ENCODE results near the gene CEP128. TPM values are rescaled to one million over a fixed set of nuclear protein-coding genes. Genes with fewer than 3 reads are reported as not detected.

The CEP128 gene
- polyA plus RNA-seq, 1 donor: 2.4 TPM

DNA sequence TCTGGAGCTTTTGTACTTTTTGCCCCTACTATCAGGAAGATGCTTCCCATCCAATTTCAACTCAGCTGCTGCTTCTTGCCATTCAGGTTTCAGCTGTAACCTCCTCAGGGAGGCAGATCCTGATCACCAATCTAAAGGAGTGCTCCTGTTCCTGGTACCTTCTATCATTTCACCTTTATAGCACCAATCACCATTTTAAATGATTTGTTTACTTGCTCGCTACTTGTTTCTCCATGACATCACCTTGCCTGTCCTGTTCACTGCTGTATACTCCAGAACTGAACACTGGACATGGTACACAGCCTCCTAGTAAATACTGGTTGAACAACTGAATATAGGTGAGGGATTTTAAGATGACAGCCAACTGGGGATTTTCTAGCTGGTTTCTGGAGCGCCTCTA is 443.0 kb downstream of the CEP128 start:
- no peaks in the 10 kb centered on the region for H3K4me1 ChIP-seq (ENCODE audit: control insufficient read depth, insufficient read depth, low read length)
- H3K36me3 ChIP-seq (ENCODE audit: control insufficient read depth, insufficient read depth, low read length): no peaks in the 10 kb centered on the region
- 100% methylated on average over 1 of the region's 2 CpGs for WGBS (ENCODE audit: insufficient coverage, low lambda C conversion rate)
- DNase-seq: no peak
- no peak overlapping the region for H3K4me3 ChIP-seq (ENCODE audit: low read length)
- no peaks in the 10 kb centered on the region for H3K9me3 ChIP-seq (ENCODE audit: control insufficient read depth, low read depth, low read length)
- H3K27ac ChIP-seq (ENCODE audit: low read length): no peak overlapping the region
- H3K27me3 ChIP-seq (ENCODE audit: control insufficient read depth, insufficient read depth, low read length): no peaks in the 10 kb centered on the region

DNA sequence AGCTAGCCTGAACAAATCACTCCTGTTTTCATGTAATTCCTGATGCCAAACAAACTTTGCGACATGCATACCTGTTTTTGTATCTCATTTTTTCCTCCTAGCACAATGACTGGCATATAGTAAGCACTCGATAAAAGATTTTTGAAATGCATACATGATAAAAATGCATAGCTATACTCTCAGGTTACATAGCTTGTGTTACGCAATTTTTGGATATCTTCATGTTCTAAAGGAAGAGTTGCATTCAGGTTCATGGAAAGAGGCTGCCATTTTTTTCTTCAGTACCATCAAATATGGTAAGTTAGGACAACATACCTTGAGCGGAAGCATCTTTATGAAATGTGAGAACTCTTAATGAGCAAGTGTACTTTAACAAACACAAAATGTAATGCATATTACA is 445.4 kb downstream of the CEP128 start:
- no peak overlapping the region for H3K4me3 ChIP-seq (ENCODE audit: low read length)
- no peaks in the 10 kb centered on the region for H3K36me3 ChIP-seq (ENCODE audit: control insufficient read depth, insufficient read depth, low read length)
- no peak for DNase-seq
- H3K9me3 ChIP-seq (ENCODE audit: control insufficient read depth, low read depth, low read length): no peaks in the 10 kb centered on the region
- no peaks in the 10 kb centered on the region for H3K4me1 ChIP-seq (ENCODE audit: control insufficient read depth, insufficient read depth, low read length)
- WGBS (ENCODE audit: insufficient coverage, low lambda C conversion rate): 100% methylated on average over 1 of the region's 4 CpGs
- no peak overlapping the region for H3K27ac ChIP-seq (ENCODE audit: low read length)
- H3K27me3 ChIP-seq (ENCODE audit: control insufficient read depth, insufficient read depth, low read length): no peaks in the 10 kb centered on the region

DNA sequence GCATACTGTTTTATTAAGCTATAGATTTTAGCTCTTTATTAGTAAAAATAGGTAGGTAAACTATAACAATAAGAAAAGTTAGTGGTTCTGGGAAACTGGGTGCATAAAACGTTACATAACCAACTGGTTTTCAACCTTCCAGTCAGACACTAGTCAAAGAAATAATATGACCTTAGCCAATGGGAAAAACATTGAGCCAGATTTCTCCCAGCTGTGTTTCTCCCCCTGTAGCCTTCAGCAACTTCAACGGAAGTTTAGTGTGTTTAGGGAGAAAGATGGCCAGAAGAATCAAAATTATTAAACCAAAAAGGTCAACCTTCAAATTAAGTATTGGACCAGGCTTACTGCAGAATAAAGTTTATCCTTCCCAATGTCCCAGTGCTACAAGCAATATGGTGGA is 446.8 kb downstream of the CEP128 start:
- Histone ChIP-seq H3K36me3 (ENCODE audit: control insufficient read depth, insufficient read depth, low read length) (no peaks in the 10 kb centered on the region), H3K4me3 (ENCODE audit: low read length) (no peak overlapping the region), H3K4me1 (ENCODE audit: control insufficient read depth, insufficient read depth, low read length) (no peaks in the 10 kb centered on the region), H3K27ac (ENCODE audit: low read length) (no peak overlapping the region), H3K9me3 (ENCODE audit: control insufficient read depth, low read depth, low read length) (no peaks in the 10 kb centered on the region), H3K27me3 (ENCODE audit: control insufficient read depth, insufficient read depth, low read length) (no peaks in the 10 kb centered on the region)
- WGBS (ENCODE audit: insufficient coverage, low lambda C conversion rate): 89% methylated on average over 1 of the region's 2 CpGs
- DNase-seq: no peak

DNA sequence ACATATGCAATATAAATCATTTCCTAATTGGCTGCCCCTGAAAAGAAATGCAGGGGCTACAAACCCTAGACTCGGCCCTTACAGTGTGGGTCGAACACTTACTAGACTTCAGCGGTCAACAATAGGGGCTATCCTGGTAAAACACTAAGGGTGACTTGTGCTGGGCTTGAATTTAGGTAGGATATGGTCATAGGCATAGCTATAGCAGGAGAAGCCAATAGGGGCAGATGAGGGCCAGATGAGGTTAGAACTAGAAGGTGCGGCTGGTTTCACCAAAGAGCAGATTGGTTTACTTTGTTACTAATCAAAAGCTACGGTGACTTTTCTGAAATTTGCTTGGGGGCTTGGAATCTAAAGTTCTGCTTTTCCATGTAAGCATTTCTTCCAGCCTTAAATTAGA is 447.9 kb downstream of the CEP128 start:
- no peaks in the 10 kb centered on the region for H3K36me3 ChIP-seq (ENCODE audit: control insufficient read depth, insufficient read depth, low read length)
- no peak for DNase-seq
- no CpG with 5 or more reads among the region's 5 CpGs for WGBS (ENCODE audit: insufficient coverage, low lambda C conversion rate)

DNA sequence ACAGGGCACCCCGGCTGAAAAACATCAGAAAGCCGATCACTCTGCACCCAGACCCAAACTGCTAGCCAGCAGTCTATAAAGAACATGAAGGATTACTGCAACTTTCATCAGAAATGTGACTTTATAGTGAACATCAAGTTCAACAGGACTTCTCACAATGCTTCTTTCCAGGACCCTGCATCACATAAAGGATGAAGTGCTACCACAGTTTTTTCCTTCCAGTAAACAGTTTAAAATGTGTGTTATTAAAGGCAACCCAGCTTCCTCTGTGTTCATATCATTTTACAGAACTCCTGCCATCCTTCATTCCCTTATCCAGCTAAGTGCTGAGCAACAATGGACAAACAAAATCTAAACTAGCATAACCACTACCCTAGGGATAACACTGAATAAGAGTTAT is 449.9 kb downstream of the CEP128 start:
- WGBS (ENCODE audit: insufficient coverage, low lambda C conversion rate): 100% methylated on average over 1 of the region's 2 CpGs
- H3K9me3 ChIP-seq (ENCODE audit: control insufficient read depth, low read depth, low read length): no peaks in the 10 kb centered on the region
- H3K27ac ChIP-seq (ENCODE audit: low read length): no peak overlapping the region
- no peaks in the 10 kb centered on the region for H3K27me3 ChIP-seq (ENCODE audit: control insufficient read depth, insufficient read depth, low read length)
- no peak overlapping the region for H3K4me3 ChIP-seq (ENCODE audit: low read length)
- no peaks in the 10 kb centered on the region for H3K36me3 ChIP-seq (ENCODE audit: control insufficient read depth, insufficient read depth, low read length)
- DNase-seq: no peak
- no peaks in the 10 kb centered on the region for H3K4me1 ChIP-seq (ENCODE audit: control insufficient read depth, insufficient read depth, low read length)

More for the DNA sequence above, 447.9 kb downstream of the CEP128 start:
- no peak overlapping the region for H3K27ac ChIP-seq (ENCODE audit: low read length)
- no peaks in the 10 kb centered on the region for H3K27me3 ChIP-seq (ENCODE audit: control insufficient read depth, insufficient read depth, low read length)
- no peaks in the 10 kb centered on the region for H3K4me1 ChIP-seq (ENCODE audit: control insufficient read depth, insufficient read depth, low read length)
- H3K4me3 ChIP-seq (ENCODE audit: low read length): no peak overlapping the region
- H3K9me3 ChIP-seq (ENCODE audit: control insufficient read depth, low read depth, low read length): no peaks in the 10 kb centered on the region

DNA sequence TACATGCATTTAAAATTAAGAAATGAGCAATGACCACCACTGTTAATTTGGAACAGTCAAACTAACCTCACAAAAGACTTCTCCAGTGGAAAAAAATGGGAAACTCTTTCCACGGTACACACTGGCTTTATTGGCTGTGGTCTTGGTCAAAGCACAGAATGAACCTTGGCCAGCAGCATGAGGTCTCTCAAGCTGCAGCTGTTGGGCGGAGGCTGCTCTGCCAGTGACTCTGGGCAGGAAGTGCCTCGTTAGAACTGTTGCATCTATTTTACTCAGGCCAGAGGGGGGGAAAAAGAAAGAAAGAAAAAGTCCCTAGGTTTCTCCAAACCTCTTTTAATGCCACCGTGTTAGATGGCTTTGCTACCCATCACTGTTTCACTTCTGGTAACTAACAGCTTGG is 450.4 kb downstream of the CEP128 start:
- no CpG with 5 or more reads among the region's 4 CpGs for WGBS (ENCODE audit: insufficient coverage, low lambda C conversion rate)
- peak; percentile 35 to 75 for DNase-seq
- Histone ChIP-seq H3K36me3 (ENCODE audit: control insufficient read depth, insufficient read depth, low read length) (no peaks in the 10 kb centered on the region), H3K9me3 (ENCODE audit: control insufficient read depth, low read depth, low read length) (no peaks in the 10 kb centered on the region), H3K4me1 (ENCODE audit: control insufficient read depth, insufficient read depth, low read length) (no peaks in the 10 kb centered on the region), H3K27ac (ENCODE audit: low read length) (no peak overlapping the region), H3K4me3 (ENCODE audit: low read length) (no peak overlapping the region), H3K27me3 (ENCODE audit: control insufficient read depth, insufficient read depth, low read length) (no peaks in the 10 kb centered on the region)

DNA sequence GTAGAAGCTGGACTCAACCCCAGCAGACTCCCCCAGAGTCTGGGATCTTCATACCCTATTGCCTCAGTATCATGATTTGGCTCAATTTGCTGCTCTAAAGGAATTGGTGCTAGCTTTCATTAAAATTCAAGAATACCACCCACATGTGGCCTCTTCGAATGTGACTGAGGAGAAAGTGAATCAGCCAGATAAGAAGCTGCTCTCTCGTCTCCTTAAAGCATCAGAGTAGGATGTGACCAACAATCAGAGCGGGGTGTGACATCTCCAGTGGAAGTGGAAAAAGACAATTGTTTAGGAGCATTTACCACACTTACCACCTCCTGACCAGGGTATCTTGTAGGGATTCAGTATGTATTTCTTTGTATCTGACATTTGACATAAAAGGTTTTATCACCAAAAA is 452.0 kb downstream of the CEP128 start:
- Histone ChIP-seq H3K4me3 (ENCODE audit: low read length) (no peak overlapping the region), H3K4me1 (ENCODE audit: control insufficient read depth, insufficient read depth, low read length) (no peaks in the 10 kb centered on the region), H3K27ac (ENCODE audit: low read length) (no peak overlapping the region), H3K27me3 (ENCODE audit: control insufficient read depth, insufficient read depth, low read length) (no peaks in the 10 kb centered on the region), H3K36me3 (ENCODE audit: control insufficient read depth, insufficient read depth, low read length) (no peaks in the 10 kb centered on the region), H3K9me3 (ENCODE audit: control insufficient read depth, low read depth, low read length) (no peaks in the 10 kb centered on the region)
- no peak for DNase-seq
- no CpG with 5 or more reads among the region's 3 CpGs for WGBS (ENCODE audit: insufficient coverage, low lambda C conversion rate)

DNA sequence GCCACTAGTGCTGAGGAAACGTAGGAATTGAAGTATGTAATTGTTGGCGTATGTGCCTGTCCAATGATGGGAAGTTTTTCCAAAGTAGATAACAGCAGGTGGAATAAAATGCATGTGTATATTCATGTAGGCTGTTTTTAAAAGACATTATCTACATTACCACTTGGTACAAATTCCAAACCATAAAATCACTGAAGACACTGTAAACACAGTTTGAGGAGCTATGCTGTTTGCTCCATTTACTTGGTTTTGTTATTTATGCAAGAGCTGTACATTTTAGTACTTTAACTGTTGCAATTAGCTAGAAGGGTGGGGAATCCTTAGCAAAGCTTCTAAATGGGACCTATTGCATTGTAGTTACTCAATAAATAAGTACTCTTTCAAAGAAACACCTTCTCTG is 455.8 kb downstream of the CEP128 start:
- Histone ChIP-seq H3K4me3 (ENCODE audit: low read length) (no peak overlapping the region), H3K4me1 (ENCODE audit: control insufficient read depth, insufficient read depth, low read length) (no peaks in the 10 kb centered on the region), H3K27me3 (ENCODE audit: control insufficient read depth, insufficient read depth, low read length) (no peaks in the 10 kb centered on the region), H3K9me3 (ENCODE audit: control insufficient read depth, low read depth, low read length) (no peaks in the 10 kb centered on the region), H3K27ac (ENCODE audit: low read length) (no peak overlapping the region), H3K36me3 (ENCODE audit: control insufficient read depth, insufficient read depth, low read length) (no peaks in the 10 kb centered on the region)
- no CpG with 5 or more reads among the region's 2 CpGs for WGBS (ENCODE audit: insufficient coverage, low lambda C conversion rate)
- peak in 1 of 2 donors; percentile 8 for DNase-seq

DNA sequence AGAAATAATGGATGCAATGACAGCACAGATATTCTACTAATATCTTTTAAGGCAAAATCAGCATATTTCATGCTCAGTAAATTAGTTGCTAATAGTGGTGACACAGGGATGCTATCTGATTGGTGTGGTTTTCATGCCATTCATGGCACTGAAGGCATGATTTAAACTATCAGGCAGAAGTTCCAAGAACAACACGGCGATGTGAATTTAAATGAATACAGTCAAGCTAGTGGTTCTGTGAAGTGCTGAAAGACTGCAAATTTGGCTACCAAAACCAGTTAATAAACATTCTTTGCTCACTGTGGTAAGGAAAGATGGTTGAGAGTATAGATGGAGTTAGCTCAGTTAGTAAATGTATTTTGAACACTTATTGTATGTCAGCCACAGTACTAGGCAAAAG is 458.2 kb downstream of the CEP128 start:
- H3K27ac ChIP-seq (ENCODE audit: low read length): no peak overlapping the region
- H3K4me3 ChIP-seq (ENCODE audit: low read length): no peak overlapping the region
- H3K4me1 ChIP-seq (ENCODE audit: control insufficient read depth, insufficient read depth, low read length): no peaks in the 10 kb centered on the region
- DNase-seq: no peak
- no peaks in the 10 kb centered on the region for H3K36me3 ChIP-seq (ENCODE audit: control insufficient read depth, insufficient read depth, low read length)
- 80% methylated on average over 1 of the region's 2 CpGs for WGBS (ENCODE audit: insufficient coverage, low lambda C conversion rate)
- H3K9me3 ChIP-seq (ENCODE audit: control insufficient read depth, low read depth, low read length): no peaks in the 10 kb centered on the region
- no peaks in the 10 kb centered on the region for H3K27me3 ChIP-seq (ENCODE audit: control insufficient read depth, insufficient read depth, low read length)

DNA sequence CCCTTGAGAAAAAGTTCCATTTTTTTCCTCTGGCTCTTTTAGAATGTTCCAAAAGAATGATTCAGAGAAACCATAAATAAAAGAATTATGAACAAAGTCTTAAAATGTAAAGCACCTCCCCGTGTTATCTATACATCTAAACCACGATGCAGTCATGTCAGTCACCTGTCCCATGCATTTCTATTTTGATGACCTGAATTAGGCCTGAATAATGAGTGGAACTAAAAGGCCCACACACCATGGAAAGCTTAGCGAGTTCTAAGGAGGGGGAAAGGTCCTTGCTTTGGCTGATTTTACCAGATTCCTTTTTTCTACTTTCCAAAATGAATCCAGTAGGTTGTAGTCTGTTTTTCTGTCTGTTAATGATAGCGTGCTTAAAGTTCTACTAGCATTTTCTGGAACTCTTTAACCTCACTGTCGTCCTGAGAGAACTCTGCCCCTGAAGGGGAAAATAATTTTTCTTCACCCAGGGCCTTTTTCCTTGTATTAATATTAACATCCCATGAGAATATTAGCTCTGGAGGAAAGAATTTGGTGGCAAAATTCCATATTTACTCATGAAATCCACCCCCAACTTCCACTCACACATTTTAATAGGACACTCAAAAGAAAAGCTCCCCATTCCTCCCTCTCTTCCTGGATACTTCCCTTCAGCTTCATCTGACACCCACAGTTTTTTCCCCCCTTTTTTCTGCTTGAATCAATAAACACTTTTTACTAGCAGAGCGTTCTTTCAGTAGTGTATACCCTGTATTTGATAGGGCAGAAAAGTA is 464.0 kb downstream of the CEP128 start:
- H3K4me3 ChIP-seq (ENCODE audit: low read length): no peak overlapping the region
- no peaks in the 10 kb centered on the region for H3K27me3 ChIP-seq (ENCODE audit: control insufficient read depth, insufficient read depth, low read length)
- no peak overlapping the region for H3K27ac ChIP-seq (ENCODE audit: low read length)
- no peaks in the 10 kb centered on the region for H3K4me1 ChIP-seq (ENCODE audit: control insufficient read depth, insufficient read depth, low read length)
- H3K9me3 ChIP-seq (ENCODE audit: control insufficient read depth, low read depth, low read length): peaks cover 4% of the 10 kb centered on the region
- 94% methylated on average over 2 of the region's 6 CpGs for WGBS (ENCODE audit: insufficient coverage, low lambda C conversion rate)
- H3K36me3 ChIP-seq (ENCODE audit: control insufficient read depth, insufficient read depth, low read length): no peaks in the 10 kb centered on the region
- no peak for DNase-seq

DNA sequence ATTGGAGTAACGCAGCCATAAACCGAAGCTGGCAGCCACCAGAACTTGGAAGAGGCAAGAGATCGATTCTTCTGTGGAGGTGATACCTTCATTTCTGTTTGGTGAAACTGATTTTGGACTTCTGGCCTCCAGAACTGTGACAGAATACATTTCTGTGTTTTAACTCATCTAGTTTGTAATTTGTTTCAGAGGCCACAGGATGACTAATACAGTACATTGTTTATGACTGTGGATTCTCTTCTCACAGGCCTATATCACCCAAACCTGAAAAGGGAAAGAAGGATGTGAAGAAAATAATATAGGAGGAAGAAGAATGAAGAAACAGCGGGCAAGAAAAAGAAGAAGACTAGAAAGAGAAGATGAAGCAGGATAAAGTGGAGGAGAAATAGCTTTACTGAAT is 466.5 kb downstream of the CEP128 start:
- H3K27me3 ChIP-seq (ENCODE audit: control insufficient read depth, insufficient read depth, low read length): no peaks in the 10 kb centered on the region
- peaks cover 4% of the 10 kb centered on the region for H3K9me3 ChIP-seq (ENCODE audit: control insufficient read depth, low read depth, low read length)
- 92% methylated on average over 1 of the region's 4 CpGs for WGBS (ENCODE audit: insufficient coverage, low lambda C conversion rate)
- DNase-seq: no peak
- no peak overlapping the region for H3K4me3 ChIP-seq (ENCODE audit: low read length)
- no peak overlapping the region for H3K27ac ChIP-seq (ENCODE audit: low read length)
- H3K36me3 ChIP-seq (ENCODE audit: control insufficient read depth, insufficient read depth, low read length): no peaks in the 10 kb centered on the region
- no peaks in the 10 kb centered on the region for H3K4me1 ChIP-seq (ENCODE audit: control insufficient read depth, insufficient read depth, low read length)
